HCT116 (cell line): ENCODE measurements around the gene C9. TPM values are rescaled to one million over a fixed set of nuclear protein-coding genes. Genes with fewer than 3 reads are reported as not detected.

Experiments used
- ATAC-seq: fragments of 200-7000 bp; cut with Tn5 transposase; 2 replicates; pipeline ENCODE4 v1.9.1; 2020; ENCODE audit warnings: mild to moderate bottlenecking, moderate library complexity
- BruUV-seq: library from RNA; stranded (reverse); fragments of 400-500 nt; replicated peaks from 2 replicates; lab custom pipeline; 2021; lab: Mats Ljungman, UMichigan
- CTCF ChIA-PET: fragments of 300-600 bp; sonication (Branson Sonifier 250); formaldehyde crosslinking; loops from one replicate; lab custom pipeline; 2021; ENCODE audit warnings: antibody characterized with exemption; lab: Charles Lee
- POLR2A ChIA-PET: fragments of 300-600, 350-600 bp; sonication (Branson Sonifier 250); formaldehyde crosslinking; loops from one replicate; lab custom pipeline; 2021; ENCODE audit warnings: antibody characterized with exemption; lab: Charles Lee
- RAD21 ChIA-PET, 2 experiments: fragments of 300-600 bp; sonication (Branson Sonifier 250); formaldehyde crosslinking; loops; one replicate each; lab custom pipeline; 2023; ENCODE audit warnings: low total read pairs in 2 of 2; ENCODE audit not compliant: uncharacterized antibody in 2 of 2, unreplicated experiment in 2 of 2, low non-redundant PET in 1 of 2; lab: Charles Lee
- DNase-seq: peaks from one replicate; pipeline ENCODE4 v3.0.0-alpha.2; 2010; ENCODE audit warnings: low read depth, low spot score
- H2AFZ ChIP-seq: fragments of 200-600 bp; shearing (Covaris generic), sonication (generic); 2 replicates; pipeline ENCODE4 v1.6.1; 2017; ENCODE audit warnings: low read depth, mixed run types, mixed read lengths, antibody characterized with exemption, low read length; ENCODE audit not compliant: poor library complexity, severe bottlenecking
- H3K27ac ChIP-seq: 2 replicates; pipeline ENCODE4 v1.5.1; 2012; ENCODE audit warnings: low read depth, low read length
- H3K27me3 ChIP-seq: fragments of 200-600 bp; sonication (generic); 2 replicates; pipeline ENCODE4 v1.6.1; 2016; ENCODE audit warnings: mixed run types, low read length, mixed read lengths; ENCODE audit not compliant: insufficient read depth
- H3K36me3 ChIP-seq, 2 experiments: fragments of 200-500 bp in 1 of 2; fragments of 200-600 bp in 1 of 2; sonication (Bioruptor generic) in 1 of 2; sonication (generic) in 1 of 2; 2 replicates each; pipeline versions ENCODE4 v1.5.1 to v1.6.1; 2014 to 2016; ENCODE audit warnings: low read length in 2 of 2, inconsistent platforms in 1 of 2, mixed read lengths in 1 of 2, mixed run types in 1 of 2; ENCODE audit not compliant: insufficient read depth in 2 of 2, control insufficient read depth in 1 of 2
- H3K4me1 ChIP-seq, 2 experiments: fragments of 200-600 bp in 1 of 2; sonication (generic) in 1 of 2; 2 replicates each; pipeline versions ENCODE4 v1.5.1 to v1.6.1; 2012 to 2017; ENCODE audit warnings: low read length in 2 of 2, inconsistent platforms in 1 of 2, mild to moderate bottlenecking in 1 of 2, mixed read lengths in 1 of 2, mixed run types in 1 of 2, moderate library complexity in 1 of 2; ENCODE audit not compliant: insufficient read depth in 2 of 2, control insufficient read depth in 1 of 2
- H3K4me2 ChIP-seq: fragments of 200-600 bp; sonication (generic); 2 replicates; pipeline ENCODE4 v1.6.1; 2017; ENCODE audit warnings: mixed run types, low read length, mixed read lengths
- H3K4me3 ChIP-seq, 2 experiments: fragments of 200-600 bp in 1 of 2; sonication (generic) in 1 of 2; replicated peaks in 1 of 2; 2 replicates each; pipeline ENCODE4 v1.5.1; 2011 to 2016; ENCODE audit warnings: low read length in 2 of 2, control low read depth in 1 of 2, low read depth in 1 of 2, mild to moderate bottlenecking in 1 of 2, mixed read lengths in 1 of 2, mixed run types in 1 of 2
- H3K79me2 ChIP-seq: fragments of 200-600 bp; sonication (generic); 2 replicates; pipeline ENCODE4 v1.6.1; 2017; ENCODE audit warnings: mild to moderate bottlenecking, mixed run types, low read length, moderate library complexity, mixed read lengths; ENCODE audit not compliant: insufficient read depth
- H3K9ac ChIP-seq: fragments of 200-600 bp; sonication (generic); 2 replicates; pipeline ENCODE4 v1.6.1; 2016; ENCODE audit warnings: low read length, mixed read lengths
- H3K9me2 ChIP-seq: fragments of 200-600 bp; sonication (generic), shearing (Covaris generic); 2 replicates; pipeline ENCODE4 v1.6.1; 2017; ENCODE audit warnings: mixed run types, mild to moderate bottlenecking, moderate library complexity; ENCODE audit not compliant: insufficient read depth
- H3K9me3 ChIP-seq, 2 experiments: fragments of 200-500 bp in 1 of 2; fragments of 200-600 bp in 1 of 2; sonication (Bioruptor generic) in 1 of 2; sonication (generic) in 1 of 2; 2 replicates each; pipeline ENCODE4 v1.6.1; 2014 to 2017; ENCODE audit warnings: low read length in 2 of 2, mixed read lengths in 2 of 2, inconsistent platforms in 1 of 2, low read depth in 1 of 2, mild to moderate bottlenecking in 1 of 2, mixed run types in 1 of 2, moderate library complexity in 1 of 2; ENCODE audit not compliant: control insufficient read depth in 1 of 2, insufficient read depth in 1 of 2
- H4K20me1 ChIP-seq: fragments of 200-600 bp; sonication (generic), shearing (Covaris generic); 2 replicates; pipeline ENCODE4 v1.6.1; 2017; ENCODE audit warnings: mixed run types, mild to moderate bottlenecking, moderate library complexity; ENCODE audit not compliant: insufficient read depth
- CBX3 ChIP-seq: IDR thresholded peaks from 2 replicates; pipeline ENCODE4 v1.6.1; 2012; ENCODE audit warnings: low read depth
- CEBPB ChIP-seq: IDR thresholded peaks from 2 replicates; pipeline ENCODE4 v1.6.1; 2012; ENCODE audit warnings: low read depth
- EGR1 ChIP-seq: IDR thresholded peaks from 2 replicates; pipeline ENCODE4 v1.6.1; 2012; ENCODE audit warnings: low read depth
- EZH2 ChIP-seq: fragments of 200-600 bp; sonication (generic); IDR thresholded peaks from 2 replicates; pipeline ENCODE4 v1.6.1; 2017; ENCODE audit warnings: antibody characterized with exemption, mixed run types
- FOSL1 ChIP-seq: IDR thresholded peaks from 2 replicates; pipeline ENCODE4 v1.6.1; 2012; ENCODE audit warnings: low read depth
- JUND ChIP-seq: IDR thresholded peaks from 2 replicates; pipeline ENCODE4 v1.6.1; 2012
- POLR2A ChIP-seq: IDR thresholded peaks from 2 replicates; pipeline ENCODE4 v1.7.0; 2011; ENCODE audit warnings: borderline replicate concordance; ENCODE audit not compliant: insufficient read depth, insufficient read length; ENCODE audit errors: extremely low read depth
- RAD21 ChIP-seq: IDR thresholded peaks from 2 replicates; pipeline ENCODE4 v1.6.1; 2012; ENCODE audit warnings: low read depth, mild to moderate bottlenecking
- SP1 ChIP-seq: IDR thresholded peaks from 2 replicates; pipeline ENCODE4 v1.6.1; 2012; ENCODE audit warnings: low read depth
- SRF ChIP-seq: IDR thresholded peaks from 2 replicates; pipeline ENCODE4 v1.6.1; 2012; ENCODE audit warnings: low read depth
- YY1 ChIP-seq: IDR thresholded peaks from 2 replicates; pipeline ENCODE4 v1.6.1; 2011; ENCODE audit warnings: low read length, low read depth, moderate library complexity, mild to moderate bottlenecking; ENCODE audit not compliant: insufficient replicate concordance; ENCODE audit errors: extremely low read depth
- intact Hi-C: fragments of 100-400 bp; cut with micrococcal nuclease; formaldehyde crosslinking; loops from 2 replicates; pipeline ENCODE4 v1.10.0; 2022
- total RNA-seq: library from RNA; stranded (reverse); gene quantifications from one replicate; pipeline ENCODE4 v1.2.1, GENCODE V29; 2021; ENCODE audit not compliant: unreplicated experiment
- TF ChIP-seq, protein P1 (sequence below): IDR thresholded peaks from 2 replicates; pipeline ENCODE4 v1.6.1; 2012
- TF ChIP-seq, protein P2 (sequence below): IDR thresholded peaks from 2 replicates; pipeline ENCODE4 v1.6.1; 2012
- TF ChIP-seq, protein P3 (sequence below): IDR thresholded peaks from 2 replicates; pipeline ENCODE4 v1.6.1; 2011; ENCODE audit warnings: mild to moderate bottlenecking, low read length, moderate library complexity; ENCODE audit not compliant: insufficient replicate concordance; ENCODE audit errors: extremely low read depth
- TF ChIP-seq, protein P4 (sequence below): IDR thresholded peaks from 2 replicates; pipeline ENCODE4 v1.6.1; 2012; ENCODE audit warnings: low read depth

Gene C9
- total RNA-seq, 1 experiment from 2014 or later = 0.34 TPM

DNA sequence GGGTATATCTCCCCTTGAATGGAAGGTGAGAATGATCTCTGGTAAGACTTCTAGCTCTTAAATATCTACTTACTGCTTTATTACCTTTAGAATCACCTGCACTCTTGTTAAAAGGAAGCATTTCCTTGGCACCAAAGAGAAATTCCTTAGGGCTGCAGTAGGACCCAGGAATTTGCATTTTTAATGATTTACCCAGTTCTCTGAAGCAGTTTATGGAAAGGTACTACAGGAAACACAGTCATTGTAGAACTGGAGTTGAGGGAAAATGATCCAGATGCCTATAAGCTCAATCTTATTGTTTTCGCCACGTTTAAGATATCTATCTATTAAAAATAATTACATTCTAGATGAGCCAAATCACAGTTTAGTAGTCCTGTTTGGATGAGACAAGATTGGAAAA, 9.5 kb upstream of the C9 start:
- no peak for ATAC-seq
- Histone ChIP-seq H3K36me3 (no peaks in the 10 kb centered on the region), H4K20me1 (no peaks in the 10 kb centered on the region), H3K4me2 (no peak overlapping the region), H2AFZ (no peak overlapping the region), H3K27me3 (no peaks in the 10 kb centered on the region), H3K4me3 (no peak overlapping the region), H3K27ac (no peak overlapping the region), H3K9me3 (no peaks in the 10 kb centered on the region), H3K9ac (no peak overlapping the region), H3K9me2 (no peaks in the 10 kb centered on the region), H3K79me2 (no peaks in the 10 kb centered on the region), H3K4me1 (no peaks in the 10 kb centered on the region)
- no TSS peak for BruUV-seq
- no peak for DNase-seq
- CTCF ChIA-PET = interaction anchor here (0.8 to 1.2 kb wide), 2 partner anchors 8 to 156 kb away, joined by 3 read pairs; no protein-coding TSS in a partner anchor
- RAD21 ChIA-PET = no interaction called here
- POLR2A ChIA-PET = no interaction called here
- intact Hi-C loops = no loop called here
- TF ChIP-seq YY1 = no peak
- no peak for TF ChIP-seq RAD21
- no peak for TF ChIP-seq EGR1
- TF ChIP-seq EZH2 = no peak
- no peak for TF ChIP-seq SRF
- TF ChIP-seq CEBPB = no peak
- TF ChIP-seq, protein P1, sequence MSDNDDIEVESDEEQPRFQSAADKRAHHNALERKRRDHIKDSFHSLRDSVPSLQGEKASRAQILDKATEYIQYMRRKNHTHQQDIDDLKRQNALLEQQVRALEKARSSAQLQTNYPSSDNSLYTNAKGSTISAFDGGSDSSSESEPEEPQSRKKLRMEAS = no peak
- no peak for TF ChIP-seq POLR2A

DNA sequence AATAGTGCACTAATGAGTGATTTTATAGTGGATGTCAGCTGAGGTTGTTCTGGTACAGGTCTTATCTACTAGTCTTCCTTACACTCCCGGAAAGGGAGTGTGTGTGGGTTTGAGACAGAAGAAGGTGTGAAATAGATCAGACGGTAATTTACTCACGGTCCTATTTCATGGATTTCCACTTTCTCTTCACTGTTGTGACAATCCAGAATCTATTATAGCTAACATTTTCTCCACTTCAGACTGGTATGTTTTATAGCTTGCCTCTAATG, 7.0 kb upstream of the C9 start:
- no peaks in the 10 kb centered on the region for H3K79me2 ChIP-seq
- ATAC-seq (no peak), DNase-seq (no peak)
- intact Hi-C loops = no loop called here
- H3K4me3 ChIP-seq = no peak overlapping the region
- ChIA-PET RAD21 (no interaction called here), POLR2A (no interaction called here), CTCF (no interaction called here)
- TF ChIP-seq SP1 (no peak), FOSL1 (no peak), CBX3 (no peak), RAD21 (no peak), EGR1 (no peak), POLR2A (no peak), SRF (no peak), CEBPB (no peak), JUND (no peak)
- TF ChIP-seq, protein P2, sequence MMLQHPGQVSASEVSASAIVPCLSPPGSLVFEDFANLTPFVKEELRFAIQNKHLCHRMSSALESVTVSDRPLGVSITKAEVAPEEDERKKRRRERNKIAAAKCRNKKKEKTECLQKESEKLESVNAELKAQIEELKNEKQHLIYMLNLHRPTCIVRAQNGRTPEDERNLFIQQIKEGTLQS = no peak
- TF ChIP-seq, protein P3, sequence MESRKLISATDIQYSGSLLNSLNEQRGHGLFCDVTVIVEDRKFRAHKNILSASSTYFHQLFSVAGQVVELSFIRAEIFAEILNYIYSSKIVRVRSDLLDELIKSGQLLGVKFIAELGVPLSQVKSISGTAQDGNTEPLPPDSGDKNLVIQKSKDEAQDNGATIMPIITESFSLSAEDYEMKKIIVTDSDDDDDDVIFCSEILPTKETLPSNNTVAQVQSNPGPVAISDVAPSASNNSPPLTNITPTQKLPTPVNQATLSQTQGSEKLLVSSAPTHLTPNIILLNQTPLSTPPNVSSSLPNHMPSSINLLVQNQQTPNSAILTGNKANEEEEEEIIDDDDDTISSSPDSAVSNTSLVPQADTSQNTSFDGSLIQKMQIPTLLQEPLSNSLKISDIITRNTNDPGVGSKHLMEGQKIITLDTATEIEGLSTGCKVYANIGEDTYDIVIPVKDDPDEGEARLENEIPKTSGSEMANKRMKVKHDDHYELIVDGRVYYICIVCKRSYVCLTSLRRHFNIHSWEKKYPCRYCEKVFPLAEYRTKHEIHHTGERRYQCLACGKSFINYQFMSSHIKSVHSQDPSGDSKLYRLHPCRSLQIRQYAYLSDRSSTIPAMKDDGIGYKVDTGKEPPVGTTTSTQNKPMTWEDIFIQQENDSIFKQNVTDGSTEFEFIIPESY = no peak
- TF ChIP-seq, protein P4, sequence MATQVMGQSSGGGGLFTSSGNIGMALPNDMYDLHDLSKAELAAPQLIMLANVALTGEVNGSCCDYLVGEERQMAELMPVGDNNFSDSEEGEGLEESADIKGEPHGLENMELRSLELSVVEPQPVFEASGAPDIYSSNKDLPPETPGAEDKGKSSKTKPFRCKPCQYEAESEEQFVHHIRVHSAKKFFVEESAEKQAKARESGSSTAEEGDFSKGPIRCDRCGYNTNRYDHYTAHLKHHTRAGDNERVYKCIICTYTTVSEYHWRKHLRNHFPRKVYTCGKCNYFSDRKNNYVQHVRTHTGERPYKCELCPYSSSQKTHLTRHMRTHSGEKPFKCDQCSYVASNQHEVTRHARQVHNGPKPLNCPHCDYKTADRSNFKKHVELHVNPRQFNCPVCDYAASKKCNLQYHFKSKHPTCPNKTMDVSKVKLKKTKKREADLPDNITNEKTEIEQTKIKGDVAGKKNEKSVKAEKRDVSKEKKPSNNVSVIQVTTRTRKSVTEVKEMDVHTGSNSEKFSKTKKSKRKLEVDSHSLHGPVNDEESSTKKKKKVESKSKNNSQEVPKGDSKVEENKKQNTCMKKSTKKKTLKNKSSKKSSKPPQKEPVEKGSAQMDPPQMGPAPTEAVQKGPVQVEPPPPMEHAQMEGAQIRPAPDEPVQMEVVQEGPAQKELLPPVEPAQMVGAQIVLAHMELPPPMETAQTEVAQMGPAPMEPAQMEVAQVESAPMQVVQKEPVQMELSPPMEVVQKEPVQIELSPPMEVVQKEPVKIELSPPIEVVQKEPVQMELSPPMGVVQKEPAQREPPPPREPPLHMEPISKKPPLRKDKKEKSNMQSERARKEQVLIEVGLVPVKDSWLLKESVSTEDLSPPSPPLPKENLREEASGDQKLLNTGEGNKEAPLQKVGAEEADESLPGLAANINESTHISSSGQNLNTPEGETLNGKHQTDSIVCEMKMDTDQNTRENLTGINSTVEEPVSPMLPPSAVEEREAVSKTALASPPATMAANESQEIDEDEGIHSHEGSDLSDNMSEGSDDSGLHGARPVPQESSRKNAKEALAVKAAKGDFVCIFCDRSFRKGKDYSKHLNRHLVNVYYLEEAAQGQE = no peak
- no peaks in the 10 kb centered on the region for H3K4me1 ChIP-seq
- no peak overlapping the region for H3K9ac ChIP-seq
- no peaks in the 10 kb centered on the region for H4K20me1 ChIP-seq
- no peaks in the 10 kb centered on the region for H3K9me2 ChIP-seq
- no peaks in the 10 kb centered on the region for H3K27me3 ChIP-seq
- H3K4me2 ChIP-seq = no peak overlapping the region
- H2AFZ ChIP-seq = no peak overlapping the region
- BruUV-seq = no TSS peak
- no peak overlapping the region for H3K27ac ChIP-seq
- no peaks in the 10 kb centered on the region for H3K36me3 ChIP-seq
- no peaks in the 10 kb centered on the region for H3K9me3 ChIP-seq
